ENCODE results near the gene DNAJC7. TPM values are rescaled to one million over a fixed set of nuclear protein-coding genes. Genes with fewer than 3 reads are reported as not detected.

Gene DNAJC7
- total RNA-seq, 1 donor from 2014 or later = 75.9 TPM

GRCh38 chr17:41982026-41982760, 35.0 kb downstream of the DNAJC7 start:
- ATAC-seq = no peak
- Histone ChIP-seq H3K36me3 (peaks cover 97% of the 10 kb centered on the region), H3K27ac (no peak overlapping the region), H3K4me1 (no peaks in the 10 kb centered on the region), H3K27me3 (no peaks in the 10 kb centered on the region), H3K4me3 (no peak overlapping the region), H3K9me3 (no peaks in the 10 kb centered on the region)
- no peak for DNase-seq
- TF ChIP-seq CTCF (IDR thresholded peaks at IDR 0.05) = no peak
- intact Hi-C loops (cut with DNase I) = no loop called here

GRCh38 chr17:41977991-41978390, 39.2 kb downstream of the DNAJC7 start:
- ATAC-seq = no peak
- no peak for TF ChIP-seq CTCF (IDR thresholded peaks at IDR 0.05)
- DNase-seq = no peak
- intact Hi-C loops (cut with DNase I) = no loop called here
- Histone ChIP-seq H3K4me3 (no peak overlapping the region), H3K27ac (no peak overlapping the region), H3K27me3 (no peaks in the 10 kb centered on the region), H3K4me1 (no peaks in the 10 kb centered on the region), H3K9me3 (no peaks in the 10 kb centered on the region), H3K36me3 (peaks cover 97% of the 10 kb centered on the region)

GRCh38 chr17:41976142-41976768, 41.0 kb downstream of the DNAJC7 start:
- DNase-seq = peak; percentile 33
- no peak for ATAC-seq
- Histone ChIP-seq H3K36me3 (peaks cover 94% of the 10 kb centered on the region), H3K27me3 (no peaks in the 10 kb centered on the region), H3K4me3 (no peak overlapping the region), H3K9me3 (no peaks in the 10 kb centered on the region), H3K4me1 (no peaks in the 10 kb centered on the region), H3K27ac (no peak overlapping the region)
- intact Hi-C loops (cut with DNase I) = no loop called here
- TF ChIP-seq CTCF (IDR thresholded peaks at IDR 0.05) = no peak

- no peak for DNase-seq
- Histone ChIP-seq H3K4me1 (no peaks in the 10 kb centered on the region), H3K36me3 (peaks cover 86% of the 10 kb centered on the region), H3K4me3 (no peak overlapping the region), H3K9me3 (no peaks in the 10 kb centered on the region), H3K27ac (no peak overlapping the region), H3K27me3 (no peaks in the 10 kb centered on the region)
- intact Hi-C loops (cut with DNase I) = no loop called here
- ATAC-seq = no peak
- TF ChIP-seq CTCF (IDR thresholded peaks at IDR 0.05) = no peak
Measured at GRCh38 chr17:41975099-41976083, 41.8 kb downstream of the DNAJC7 start.

- peaks cover 81% of the 10 kb centered on the region for H3K36me3 ChIP-seq
- intact Hi-C loops (cut with DNase I) = no loop called here
- DNase-seq (no peak), ATAC-seq (no peak)
- no peaks in the 10 kb centered on the region for H3K9me3 ChIP-seq
- H3K27me3 ChIP-seq = no peaks in the 10 kb centered on the region
- no peak overlapping the region for H3K4me3 ChIP-seq
- TF ChIP-seq CTCF (IDR thresholded peaks at IDR 0.05) = no peak
- H3K4me1 ChIP-seq = no peaks in the 10 kb centered on the region
- no peak overlapping the region for H3K27ac ChIP-seq
Measured at GRCh38 chr17:41974658-41975057, 42.6 kb downstream of the DNAJC7 start.
